Astrocyte (in vitro differentiated cells and primary cell): ENCODE data around the gene COQ10A.

ENCODE experiments used
- EZH2 ChIP-seq: IDR thresholded peaks from 2 replicates; pipeline ENCODE4 v1.6.1; 2012; ENCODE audit warnings: mild to moderate bottlenecking, low read length, inconsistent platforms; ENCODE audit not compliant: insufficient read depth
- TF ChIP-seq, protein P1 (sequence below): IDR thresholded peaks from 2 replicates; pipeline ENCODE4 v1.5.1; 2011; ENCODE audit warnings: low read depth, mild to moderate bottlenecking, inconsistent platforms, low read length, moderate library complexity; ENCODE audit not compliant: insufficient read depth

- TF ChIP-seq, protein P1, sequence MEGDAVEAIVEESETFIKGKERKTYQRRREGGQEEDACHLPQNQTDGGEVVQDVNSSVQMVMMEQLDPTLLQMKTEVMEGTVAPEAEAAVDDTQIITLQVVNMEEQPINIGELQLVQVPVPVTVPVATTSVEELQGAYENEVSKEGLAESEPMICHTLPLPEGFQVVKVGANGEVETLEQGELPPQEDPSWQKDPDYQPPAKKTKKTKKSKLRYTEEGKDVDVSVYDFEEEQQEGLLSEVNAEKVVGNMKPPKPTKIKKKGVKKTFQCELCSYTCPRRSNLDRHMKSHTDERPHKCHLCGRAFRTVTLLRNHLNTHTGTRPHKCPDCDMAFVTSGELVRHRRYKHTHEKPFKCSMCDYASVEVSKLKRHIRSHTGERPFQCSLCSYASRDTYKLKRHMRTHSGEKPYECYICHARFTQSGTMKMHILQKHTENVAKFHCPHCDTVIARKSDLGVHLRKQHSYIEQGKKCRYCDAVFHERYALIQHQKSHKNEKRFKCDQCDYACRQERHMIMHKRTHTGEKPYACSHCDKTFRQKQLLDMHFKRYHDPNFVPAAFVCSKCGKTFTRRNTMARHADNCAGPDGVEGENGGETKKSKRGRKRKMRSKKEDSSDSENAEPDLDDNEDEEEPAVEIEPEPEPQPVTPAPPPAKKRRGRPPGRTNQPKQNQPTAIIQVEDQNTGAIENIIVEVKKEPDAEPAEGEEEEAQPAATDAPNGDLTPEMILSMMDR = no peak
- TF ChIP-seq EZH2 = no peak
Observed at GRCh38 chr12:56220611-56221231, 46.0 kb upstream of the COQ10A start.
